Embryonic facial prominence (tissue), 1 donor: ENCODE results near the gene STYXL1.

ENCODE experiments used
- DNase-seq: peaks from one replicate; pipeline ENCODE4 v3.0.0-alpha.2; 2016; ENCODE audit errors: extremely low spot score

STYXL1 gene

DNA sequence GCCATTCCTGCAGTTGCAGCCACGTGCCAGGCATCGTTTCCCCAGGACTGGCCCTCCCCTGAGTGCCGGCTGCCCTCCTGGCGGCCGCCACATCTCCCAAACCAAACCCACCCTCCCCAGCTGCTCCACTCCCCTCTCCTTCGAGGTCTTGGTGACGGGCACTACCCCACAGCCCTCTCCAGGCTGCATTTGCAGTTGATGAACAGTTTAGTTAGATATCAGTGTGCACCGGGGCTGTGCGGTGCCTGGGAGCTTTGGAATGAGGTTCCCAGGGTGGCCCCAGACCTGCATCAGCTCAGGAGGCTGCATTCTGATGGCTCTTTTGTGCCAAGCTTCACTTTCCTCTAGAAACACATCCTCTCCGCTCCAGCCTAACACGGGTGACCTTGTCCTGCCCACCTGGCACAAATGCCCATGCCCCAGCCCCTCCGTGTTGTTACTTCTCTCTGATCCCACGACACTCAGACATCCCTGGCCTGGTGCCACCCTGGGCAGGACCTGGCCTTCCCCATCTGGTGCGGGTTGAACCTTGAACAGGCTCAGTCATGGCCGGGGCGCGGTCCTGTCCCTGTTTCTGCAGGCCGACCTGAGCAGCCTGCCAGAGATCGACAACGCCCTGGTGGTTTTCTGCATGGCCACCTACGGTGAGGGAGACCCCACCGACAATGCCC lies 67.9 kb downstream of the STYXL1 start:
- no peak for DNase-seq

DNA sequence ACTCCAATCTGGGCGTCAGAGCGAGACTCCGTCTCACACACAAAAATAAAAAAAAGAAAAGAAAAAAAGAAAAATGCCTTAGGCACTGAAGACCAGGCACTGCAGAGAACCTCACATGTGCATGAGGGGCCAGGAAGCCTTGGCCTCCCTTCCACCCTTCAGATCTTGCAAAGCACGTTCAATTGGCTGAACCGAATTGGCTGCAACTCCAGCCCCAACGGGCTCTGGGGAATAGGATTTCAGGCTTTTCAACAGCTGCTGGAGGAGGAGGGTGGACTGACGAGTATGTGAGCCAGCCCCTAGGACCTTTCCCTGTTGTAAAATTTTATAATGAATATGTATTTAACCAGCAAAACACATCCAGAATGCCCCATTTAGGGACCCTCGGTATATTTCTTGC lies 70.1 kb downstream of the STYXL1 start:
- no peak for DNase-seq

DNA sequence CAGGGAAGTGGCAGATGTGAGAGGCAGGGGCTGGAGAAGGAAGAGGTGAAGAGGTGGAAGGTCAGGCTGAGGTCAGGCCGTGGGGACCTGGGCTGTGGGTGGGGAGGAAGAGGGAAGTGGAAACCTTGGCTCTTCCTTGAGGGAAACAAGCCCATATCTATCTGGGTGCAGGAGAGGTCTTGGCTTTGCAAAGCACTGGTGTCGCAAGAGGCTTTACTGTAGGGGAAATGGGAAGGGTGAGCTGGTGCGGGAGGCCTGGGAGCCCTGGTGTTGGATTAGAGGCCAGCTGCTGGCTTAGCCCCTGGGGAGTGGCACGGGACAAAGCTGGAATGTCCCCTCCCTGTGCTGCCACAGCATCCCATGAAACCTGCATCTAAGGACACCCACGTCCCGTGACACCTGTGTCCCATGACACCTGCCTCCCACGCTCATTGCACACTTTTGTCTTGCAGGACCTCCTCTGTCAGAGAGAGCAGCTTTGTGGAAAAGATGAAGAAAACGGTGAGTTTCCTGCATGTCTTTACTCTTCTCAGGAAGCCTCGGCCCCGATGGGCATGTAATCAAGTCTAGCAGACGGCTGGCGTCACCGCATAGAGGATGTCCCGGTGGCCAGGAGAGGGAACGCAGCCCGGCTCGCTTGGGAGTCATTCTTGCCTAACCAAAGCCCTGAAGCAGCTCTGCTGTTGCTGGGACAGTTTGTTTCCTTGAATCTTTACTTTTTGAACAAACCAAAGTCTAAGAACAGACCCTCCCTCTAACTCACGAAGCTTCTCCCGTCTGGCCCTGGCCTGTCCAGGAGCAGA lies 75.6 kb downstream of the STYXL1 start:
- DNase-seq: no peak

DNA sequence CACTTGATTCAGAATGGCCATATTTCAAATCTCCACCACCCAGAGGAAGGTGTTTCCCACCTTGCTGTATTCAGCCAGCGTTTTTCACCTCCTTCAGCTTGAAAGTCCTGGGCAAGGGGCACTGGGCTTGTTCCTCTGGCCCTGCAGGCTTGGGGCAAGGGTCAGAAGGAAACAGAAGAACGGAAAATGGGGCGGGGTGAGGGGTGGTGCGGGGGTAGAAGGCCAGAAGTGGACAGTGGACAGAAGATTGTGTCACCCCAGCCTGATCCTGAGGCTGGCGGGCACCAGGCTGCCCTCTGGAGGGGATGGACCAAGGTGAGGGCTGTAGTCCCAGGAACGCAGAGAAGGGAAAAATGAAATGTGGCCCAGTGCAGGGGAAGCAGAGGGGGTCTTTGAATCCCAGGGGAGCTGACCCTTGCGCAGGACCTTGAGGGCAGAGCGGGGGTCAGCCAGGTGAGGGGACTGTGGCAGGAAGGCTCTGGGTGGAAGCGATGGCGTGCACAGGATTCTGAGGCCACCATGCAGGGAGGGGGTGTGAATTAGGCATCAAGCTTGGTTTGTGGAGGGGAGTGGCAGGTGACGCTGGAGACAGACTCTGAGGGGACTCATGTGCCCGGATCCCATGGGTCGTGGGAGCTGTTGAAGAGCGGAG lies 76.4 kb downstream of the STYXL1 start:
- no peak for DNase-seq

DNA sequence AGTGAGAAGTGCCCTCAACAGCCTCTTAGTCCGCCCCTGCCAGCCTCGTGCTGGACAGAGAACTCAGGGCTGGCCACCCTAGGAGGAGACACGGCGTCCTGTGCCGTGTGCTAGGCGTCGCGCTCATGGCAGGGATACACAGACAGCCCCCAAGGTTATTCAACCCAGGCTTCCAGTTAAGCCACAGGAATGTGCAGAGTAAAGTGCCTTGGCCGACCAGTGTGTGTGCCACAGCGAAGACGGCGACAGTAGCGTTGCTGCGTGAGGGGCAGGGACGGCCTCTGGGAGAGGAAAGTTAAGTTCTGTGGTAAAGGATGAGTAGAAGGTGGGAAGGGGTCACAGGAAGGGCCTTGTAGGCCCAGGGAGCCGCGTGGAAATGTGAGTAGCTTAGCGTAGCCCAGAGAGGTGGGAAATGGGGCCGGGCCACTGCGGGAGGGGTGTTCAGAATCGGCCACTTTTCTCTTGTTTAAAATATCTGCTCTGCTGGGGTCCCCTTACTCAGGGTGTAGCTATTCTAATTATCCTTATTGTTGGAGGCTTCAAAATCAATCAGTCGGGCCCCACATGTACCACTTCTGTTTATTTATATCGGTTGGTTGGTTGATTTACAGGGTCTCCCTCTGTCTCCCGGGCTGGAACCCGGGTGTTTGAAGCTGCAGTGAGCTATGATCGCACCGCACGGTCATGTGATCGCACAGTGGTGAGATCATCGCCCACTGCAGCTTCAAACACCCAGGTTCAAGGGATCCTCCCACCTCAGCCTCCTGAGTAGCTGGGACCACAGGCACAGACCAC lies 77.9 kb downstream of the STYXL1 start:
- no peak for DNase-seq

DNA sequence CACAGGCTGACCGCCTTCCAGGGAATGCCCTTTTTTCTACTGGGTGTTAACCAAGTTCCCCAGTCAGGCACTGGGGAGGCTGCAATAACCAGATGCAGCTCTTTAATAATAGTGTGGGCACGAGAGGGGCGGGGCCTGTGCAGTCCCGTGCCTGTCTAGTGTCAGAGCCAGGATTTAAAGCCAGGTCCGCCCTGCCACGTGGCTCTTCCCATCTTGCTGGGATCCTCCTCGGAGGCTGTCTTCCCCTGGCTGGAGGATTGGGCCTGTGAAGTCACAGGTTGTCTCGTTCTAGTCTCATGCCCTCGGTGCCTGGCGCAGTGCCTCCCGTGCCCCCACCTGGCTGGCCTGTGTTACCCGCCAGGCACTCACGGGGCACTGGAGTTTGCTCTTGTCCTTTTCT lies 78.6 kb downstream of the STYXL1 start:
- no peak for DNase-seq

DNA sequence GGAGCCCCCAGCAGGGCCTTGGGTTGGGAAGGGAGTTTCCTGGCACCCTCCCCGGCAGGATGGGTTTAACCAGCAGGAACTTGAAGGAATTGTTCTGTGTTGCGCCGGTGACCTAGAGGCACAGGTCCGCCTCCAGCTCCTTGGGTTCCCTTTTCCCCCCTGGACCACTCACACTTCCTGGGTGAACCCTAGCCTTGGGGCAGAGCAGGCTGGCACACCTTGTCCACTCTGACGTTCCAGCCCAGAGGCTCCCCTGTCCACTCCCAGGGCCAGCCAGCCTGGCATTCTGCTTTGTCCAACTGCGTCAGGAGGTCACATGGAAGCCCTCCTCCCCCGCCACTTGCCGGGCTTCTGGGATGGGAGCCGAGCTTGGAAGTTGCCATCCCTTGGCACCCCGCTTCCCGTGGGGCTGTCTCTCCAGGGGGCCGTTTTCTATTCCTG lies 79.2 kb downstream of the STYXL1 start:
- no peak for DNase-seq

DNA sequence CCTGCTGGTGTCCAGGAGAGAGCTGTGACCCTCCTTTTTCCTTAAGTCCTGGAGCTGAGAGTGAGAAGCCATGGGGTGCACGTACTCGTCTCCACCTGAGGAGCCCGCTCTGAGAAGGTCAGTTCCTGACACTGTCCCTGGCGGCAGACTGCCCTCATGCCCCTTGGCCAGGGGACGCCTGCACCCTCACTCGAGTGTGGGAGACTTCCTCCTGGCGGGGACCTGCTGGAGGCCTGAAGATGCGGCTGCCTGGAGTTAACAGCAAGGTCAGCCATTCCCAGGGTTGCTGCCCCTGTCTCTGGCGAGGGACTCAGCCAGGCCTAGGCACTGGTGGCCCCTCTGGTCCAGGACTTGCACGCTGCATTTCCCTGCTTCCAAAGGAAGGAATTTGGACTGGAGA lies 79.8 kb downstream of the STYXL1 start:
- no peak for DNase-seq

DNA sequence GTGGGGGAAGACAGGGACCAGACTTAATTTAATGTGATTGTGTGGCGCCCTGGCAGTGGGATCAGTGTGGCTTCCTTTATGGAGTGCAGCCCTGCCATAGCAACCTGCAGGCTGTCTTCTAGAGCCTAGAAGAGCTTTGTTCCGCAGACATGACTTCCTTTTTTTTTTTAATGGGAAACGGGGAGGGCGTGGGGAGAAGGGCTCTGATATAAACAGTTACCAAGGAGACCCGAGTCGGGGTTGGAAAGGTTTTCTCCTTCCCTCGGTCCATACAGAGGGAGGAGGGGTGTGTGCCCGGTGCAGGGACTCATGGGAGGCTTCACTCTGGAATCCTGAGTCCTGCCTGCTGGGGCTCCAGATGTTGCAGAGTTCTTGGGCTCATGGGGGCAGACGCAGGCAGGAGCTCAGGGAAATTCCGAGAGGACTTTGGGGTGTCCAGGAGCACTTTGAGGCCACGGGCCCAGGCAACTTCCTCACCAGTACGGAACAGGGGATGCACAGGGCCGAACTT lies 80.3 kb downstream of the STYXL1 start:
- no peak for DNase-seq

DNA sequence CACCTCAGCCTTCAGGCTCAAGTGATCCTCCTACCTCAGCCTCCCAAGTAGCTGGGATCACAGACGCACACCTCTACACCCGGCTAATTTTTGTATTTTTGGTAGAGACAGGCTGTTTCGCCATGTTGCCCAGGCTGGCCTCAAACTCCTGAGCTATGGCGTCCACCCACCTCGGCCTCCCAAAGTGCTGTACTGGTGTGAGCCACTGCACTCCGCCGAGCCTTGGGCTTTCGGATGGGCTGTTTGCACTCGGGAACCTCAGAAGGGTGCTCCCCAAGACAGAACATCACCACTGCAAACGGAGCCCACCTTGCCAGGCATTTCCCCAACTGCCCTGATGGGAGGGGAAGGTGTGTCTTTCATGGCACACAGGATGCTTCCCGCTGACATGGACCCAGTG lies 80.7 kb downstream of the STYXL1 start:
- DNase-seq: no peak

DNA sequence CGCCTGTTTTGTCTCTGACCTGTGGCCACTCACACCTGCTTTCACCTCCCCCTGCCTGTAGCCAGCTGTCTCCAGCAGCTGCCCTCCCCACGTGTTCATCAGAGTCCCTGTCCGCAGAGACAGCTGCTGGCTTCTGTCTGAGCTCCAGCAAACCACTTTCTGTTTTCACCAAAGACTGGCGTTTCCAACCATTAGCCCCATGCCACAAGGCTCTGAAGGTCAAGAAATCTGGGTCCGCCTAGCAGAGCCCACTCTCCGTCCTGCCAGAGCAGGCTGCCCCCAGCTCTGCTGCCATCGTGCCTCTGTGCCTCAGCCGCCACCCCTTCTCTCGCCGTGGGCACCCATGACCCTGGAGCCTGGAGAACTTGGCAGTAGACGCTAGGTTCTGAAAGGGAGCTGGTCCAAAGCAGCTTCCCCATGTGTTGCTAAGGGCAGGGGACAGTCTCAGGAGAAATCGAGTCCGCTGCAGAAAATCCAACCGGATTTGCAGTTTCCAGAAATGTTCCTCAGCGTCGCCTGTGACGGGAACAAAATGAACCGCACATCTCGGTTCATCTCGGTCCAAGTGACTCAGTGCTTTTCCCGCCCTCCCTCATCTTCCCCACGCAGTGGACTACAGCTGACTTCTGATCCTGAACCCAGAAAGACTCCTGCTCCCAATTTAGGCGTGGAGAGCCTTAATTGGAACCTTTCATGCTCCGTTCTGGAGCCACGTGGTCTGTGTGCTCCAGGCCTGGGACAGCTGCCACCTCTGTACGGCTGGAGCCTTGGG lies 81.4 kb downstream of the STYXL1 start:
- DNase-seq: no peak

DNA sequence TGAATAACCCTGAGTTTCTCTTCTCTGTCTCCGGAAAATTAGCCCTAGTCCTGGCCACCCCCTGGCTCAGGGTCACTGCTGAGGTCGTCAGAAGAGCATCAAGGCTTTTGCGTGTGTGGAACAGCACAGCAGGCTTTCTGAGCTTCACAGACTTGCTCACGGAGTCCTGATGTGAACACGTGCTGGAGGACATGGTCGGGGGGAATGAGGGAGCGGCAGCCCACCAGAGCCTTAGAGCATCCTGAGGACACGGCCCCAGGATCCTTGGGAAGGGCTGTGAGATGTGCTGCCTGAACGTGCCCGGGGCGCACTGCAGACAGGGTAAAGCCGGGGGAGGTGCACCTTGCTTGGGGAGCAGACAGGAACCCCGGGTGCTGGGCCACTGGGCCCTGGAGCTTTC lies 82.2 kb downstream of the STYXL1 start:
- no peak for DNase-seq

DNA sequence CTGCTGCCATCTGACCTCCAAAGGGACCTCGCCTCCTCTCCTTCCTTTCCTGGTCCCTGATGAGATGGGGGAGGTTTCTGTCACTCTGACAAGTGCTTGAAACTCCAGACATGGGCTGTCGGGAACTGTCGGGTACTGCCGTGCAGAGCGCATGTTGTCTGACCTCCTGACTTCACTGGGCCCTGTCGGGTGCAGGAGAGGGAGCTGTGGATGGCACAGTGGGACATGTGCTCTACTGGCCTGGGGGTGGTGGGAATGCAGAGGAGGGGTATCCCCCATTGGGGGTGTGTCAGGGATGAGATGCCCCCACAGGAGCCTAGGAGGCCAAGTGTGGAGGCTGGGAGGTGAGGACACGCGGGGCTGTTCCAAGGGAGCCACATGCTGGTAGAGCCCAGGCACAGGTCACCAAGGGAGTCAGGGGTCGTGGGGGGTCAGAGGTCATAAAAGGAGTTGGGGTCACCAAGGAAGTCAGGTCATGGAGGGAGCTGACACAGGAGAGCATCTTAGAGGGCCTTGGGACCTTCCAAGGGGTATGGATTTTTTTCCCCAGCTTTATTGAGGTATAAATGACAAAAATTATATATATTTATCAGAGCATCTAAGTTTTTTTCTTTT lies 84.3 kb downstream of the STYXL1 start:
- no peak for DNase-seq

DNA sequence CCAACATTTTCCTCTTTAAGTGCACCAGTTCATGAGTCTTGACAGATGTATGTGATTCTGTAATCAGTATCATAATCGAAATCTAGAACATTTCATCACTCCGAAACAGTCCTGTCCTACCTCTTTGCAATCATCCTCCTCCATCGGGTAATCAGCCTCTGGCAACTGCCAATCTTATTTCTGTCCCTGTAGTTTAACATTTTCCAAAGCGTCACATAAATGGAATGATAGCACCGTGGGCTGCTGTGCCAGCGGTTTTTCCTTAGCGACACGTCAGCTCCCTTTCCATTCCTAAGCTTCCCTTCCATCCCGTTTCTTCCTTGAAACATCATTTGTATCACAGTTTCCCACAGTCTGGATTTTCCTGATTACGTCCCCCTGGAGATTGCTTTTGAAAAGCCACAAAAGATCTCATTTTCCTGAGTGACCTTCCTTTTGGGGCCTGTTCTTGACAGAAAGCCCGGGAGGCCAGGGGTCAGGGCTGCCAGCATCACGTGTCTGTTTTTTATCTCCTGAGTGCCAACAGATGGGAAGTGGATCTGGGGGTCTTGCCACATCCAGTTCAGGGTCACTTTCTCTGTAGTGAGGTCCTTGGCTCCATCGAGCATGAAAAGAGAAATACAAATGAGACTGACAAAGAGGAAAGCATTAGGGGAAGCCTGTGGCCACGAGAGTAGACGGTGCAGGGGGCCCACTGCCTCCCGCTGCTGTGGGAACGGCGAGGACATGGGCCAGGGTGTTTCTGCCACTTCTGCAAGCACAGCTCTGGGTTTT lies 85.0 kb downstream of the STYXL1 start:
- peak; percentile 20 for DNase-seq

DNA sequence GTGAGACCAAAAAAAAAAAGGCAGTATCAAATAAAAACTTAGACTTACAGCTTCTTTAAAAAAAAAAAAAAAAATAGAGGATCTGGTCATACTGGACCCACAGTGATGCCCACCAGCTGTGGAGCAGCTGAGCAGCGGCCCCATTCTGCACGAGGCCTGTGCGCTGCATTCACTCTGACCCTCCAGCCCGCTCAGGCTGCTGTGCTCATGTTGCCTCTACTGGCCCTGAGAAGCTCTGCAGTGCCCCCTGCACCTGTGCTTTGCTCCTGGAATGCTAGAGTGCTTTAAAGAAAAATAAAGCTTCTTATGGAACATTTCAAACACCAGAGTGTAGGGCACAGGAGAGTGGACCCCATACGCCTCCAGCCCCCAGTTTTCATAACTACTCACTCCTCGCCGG lies 86.6 kb downstream of the STYXL1 start:
- DNase-seq: no peak

DNA sequence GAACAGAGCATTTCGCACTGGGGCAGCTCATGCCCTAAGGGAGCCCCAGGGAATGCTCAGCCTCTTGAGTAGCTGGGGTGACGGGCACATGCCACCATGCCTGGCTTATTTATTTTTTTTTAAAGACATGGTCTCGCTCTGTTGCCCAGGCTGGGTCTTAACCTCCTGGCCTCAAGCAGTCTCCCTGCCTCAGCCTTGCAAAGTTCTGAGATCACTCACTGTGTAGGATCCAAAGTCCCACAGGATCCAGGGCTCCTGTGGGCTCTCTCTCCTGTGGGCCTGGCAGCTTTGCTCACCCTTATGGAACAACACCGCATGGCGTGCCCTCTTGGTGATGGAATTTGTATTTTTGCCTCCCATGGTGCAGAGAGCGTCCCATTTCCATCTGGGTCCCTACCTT lies 87.4 kb downstream of the STYXL1 start:
- DNase-seq: no peak

DNA sequence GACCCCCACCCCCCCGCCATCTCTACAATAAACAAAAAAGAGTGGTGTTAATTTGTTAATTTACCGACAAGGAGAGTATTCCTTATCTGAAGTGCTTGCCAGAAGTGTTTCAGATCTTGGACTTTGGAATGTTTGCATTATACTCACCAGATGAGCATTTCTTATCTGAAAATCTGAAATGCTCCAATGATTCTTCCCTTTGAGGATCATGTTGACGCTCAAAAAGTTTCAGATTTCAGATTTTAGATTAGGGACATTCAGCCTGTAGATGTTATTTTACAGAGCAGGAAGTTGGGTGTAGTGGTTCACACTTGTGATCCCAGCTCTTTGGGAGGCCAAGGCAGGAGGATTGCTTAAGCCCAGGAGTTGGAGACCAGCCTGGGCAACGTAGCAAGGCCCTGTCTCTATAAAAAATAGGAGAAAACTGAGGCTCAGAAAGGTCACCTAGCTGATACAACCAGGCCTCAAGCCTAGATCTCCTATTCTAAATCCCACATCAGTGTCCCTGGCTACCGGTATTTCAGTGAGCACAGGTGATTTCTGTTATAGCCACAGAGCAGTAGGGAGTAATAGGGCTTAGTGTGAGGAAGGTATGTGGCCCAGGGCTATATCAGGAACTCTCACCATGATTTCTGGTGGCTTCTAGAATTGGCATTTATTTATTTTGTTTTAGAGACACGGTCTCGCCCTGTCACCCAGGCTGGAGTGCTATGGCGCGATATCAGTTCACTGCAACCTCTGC lies 88.8 kb downstream of the STYXL1 start:
- DNase-seq: no peak

DNA sequence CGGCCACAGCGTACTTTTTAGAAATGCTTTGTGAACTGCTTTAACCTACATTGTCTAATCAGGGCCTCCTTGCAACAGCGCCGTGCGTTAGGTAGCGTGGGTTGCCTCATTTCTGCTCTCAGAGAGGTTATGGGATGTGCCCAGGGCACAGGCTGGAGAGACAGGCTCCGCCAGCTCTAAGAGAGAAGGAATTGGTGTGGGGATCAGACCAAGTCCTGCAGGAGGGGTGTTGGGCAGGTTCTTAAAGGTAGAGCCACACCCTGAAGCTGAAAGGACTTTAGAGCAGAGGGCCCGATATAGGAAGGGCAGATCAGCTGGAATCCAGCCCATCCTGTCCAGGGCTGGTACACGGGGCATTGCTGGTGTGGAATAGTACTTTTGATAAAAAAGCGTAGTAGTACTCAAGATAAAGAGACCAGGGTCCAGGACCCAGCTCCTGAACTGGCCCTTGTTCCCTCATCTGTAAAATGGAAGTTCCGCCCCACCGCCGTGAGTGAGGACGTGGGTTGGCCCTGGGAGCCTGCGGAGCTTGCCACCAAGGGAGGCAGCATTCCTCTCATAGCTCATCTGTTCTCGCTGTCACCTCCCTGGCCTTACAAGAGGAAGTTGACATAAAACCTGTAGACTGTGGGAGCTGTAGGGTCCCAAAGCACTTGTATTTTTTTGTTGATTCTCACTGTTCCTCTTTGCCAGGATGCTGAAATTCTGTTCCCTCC lies 90.6 kb downstream of the STYXL1 start:
- no peak for DNase-seq
